CD4-positive, alpha-beta T cell (primary cell): ENCODE results near the gene SLC27A5. TPM values are rescaled to one million over a fixed set of nuclear protein-coding genes. Genes with fewer than 3 reads are reported as not detected.

ENCODE experiments used
- ATAC-seq: fragments of 200-7000 bp; cut with Tn5 transposase; one replicate; pipeline ENCODE4 v1.10.0; 2022; ENCODE audit warnings: mild to moderate bottlenecking; ENCODE audit not compliant: poor library complexity
- CTCF ChIA-PET: fragments of 350-600 bp; sonication (Branson Sonifier 250); formaldehyde crosslinking; loops from one replicate; lab custom pipeline; 2021; ENCODE audit warnings: antibody characterized with exemption, inconsistent platforms; lab: Charles Lee
- POLR2A ChIA-PET: fragments of 350-600 bp; sonication (Branson Sonifier 250); formaldehyde crosslinking; loops from one replicate; lab custom pipeline; 2021; ENCODE audit warnings: antibody characterized with exemption, inconsistent platforms; lab: Charles Lee
- DNase-seq, 14 experiments: peaks; one replicate each; pipeline ENCODE4 v3.0.0-alpha.2; 2013 to 2020; ENCODE audit warnings: mixed read lengths in 2 of 14
- H3K27ac ChIP-seq, 2 donors: one replicate each; pipeline versions ENCODE4 v1.5.1 to v1.7.0; 2013; ENCODE audit warnings: low read length in 2 of 2, low read depth in 1 of 2, mild to moderate bottlenecking in 1 of 2
- H3K27me3 ChIP-seq, 2 experiments: 1 replicate in 1 of 2; 2 replicates in 1 of 2; pipeline versions ENCODE4 v1.6.1 to v1.7.0; 2013; ENCODE audit warnings: low read length in 2 of 2, control low read depth in 1 of 2, mild to moderate bottlenecking in 1 of 2, moderate library complexity in 1 of 2; ENCODE audit not compliant: insufficient read depth in 2 of 2, control insufficient read depth in 1 of 2
- H3K36me3 ChIP-seq: one replicate; pipeline ENCODE4 v1.6.1; 2013; ENCODE audit warnings: low read length, control low read depth; ENCODE audit not compliant: insufficient read depth
- H3K4me1 ChIP-seq: one replicate; pipeline ENCODE4 v1.6.1; 2013; ENCODE audit warnings: low read length, control low read depth; ENCODE audit not compliant: insufficient read depth
- H3K4me3 ChIP-seq: one replicate; pipeline ENCODE4 v1.5.1; 2013; ENCODE audit warnings: mild to moderate bottlenecking, low read length, moderate library complexity
- H3K9me3 ChIP-seq, 2 experiments: 1 replicate in 1 of 2; 2 replicates in 1 of 2; pipeline versions ENCODE4 v1.6.1 to v1.7.0; 2013; ENCODE audit warnings: low read length in 2 of 2, mild to moderate bottlenecking in 2 of 2, control low read depth in 1 of 2, moderate library complexity in 1 of 2; ENCODE audit not compliant: control insufficient read depth in 1 of 2, insufficient read depth in 1 of 2
- H3K27ac Mint-ChIP-seq: one replicate; pipeline ENCODE4 v1.8.0; 2020; ENCODE audit warnings: mixed read lengths
- H3K27me3 Mint-ChIP-seq: one replicate; pipeline ENCODE4 v1.8.0; 2021; ENCODE audit warnings: mixed read lengths
- H3K36me3 Mint-ChIP-seq: one replicate; pipeline ENCODE4 v1.8.0; 2021; ENCODE audit warnings: low read depth, mixed read lengths
- H3K4me1 Mint-ChIP-seq: one replicate; pipeline ENCODE4 v1.8.0; 2021; ENCODE audit warnings: low read depth, mixed read lengths
- H3K4me3 Mint-ChIP-seq: one replicate; pipeline ENCODE4 v1.8.0; 2020; ENCODE audit warnings: mild to moderate bottlenecking, mixed read lengths
- H3K9me3 Mint-ChIP-seq: one replicate; pipeline ENCODE4 v1.8.0; 2020; ENCODE audit warnings: mixed read lengths
- intact Hi-C, 2 experiments: fragments of 100-400 bp; cut with DNase I in 1 of 2; cut with micrococcal nuclease in 1 of 2; formaldehyde crosslinking; loops; one replicate each; pipeline versions ENCODE4 v1.15.1 to v1.9.0; 2023 to 2025; cut with DNase I, micrococcal nuclease
- total RNA-seq, 174 experiments: library from RNA in 2 of 174; stranded (reverse) in 2 of 174; gene quantifications; one replicate each; pipeline ENCODE4 v1.2.3 and lab custom pipeline; 2021 to 2026
- TF ChIP-seq, protein P1 (sequence below): fragments of 200-600 bp; IDR thresholded peaks from one replicate; pipeline ENCODE4 v1.8.0; 2022; ENCODE audit warnings: antibody characterized with exemption, mild to moderate bottlenecking

SLC27A5 gene
- total RNA-seq, 2 experiments from 2014 or later, result 3.5 to 4.8 TPM

GRCh38 chr19:58477130-58477529, 34.7 kb downstream of the SLC27A5 start:
- Histone ChIP-seq H3K9me3 (no peaks in the 10 kb centered on the region), H3K27ac (no peak overlapping the region), H3K4me3 (no peak overlapping the region), H3K36me3 (peaks cover 16% of the 10 kb centered on the region), H3K27me3 (no peaks in the 10 kb centered on the region), H3K4me1 (peaks cover 22% of the 10 kb centered on the region)
- TF ChIP-seq, protein P1, sequence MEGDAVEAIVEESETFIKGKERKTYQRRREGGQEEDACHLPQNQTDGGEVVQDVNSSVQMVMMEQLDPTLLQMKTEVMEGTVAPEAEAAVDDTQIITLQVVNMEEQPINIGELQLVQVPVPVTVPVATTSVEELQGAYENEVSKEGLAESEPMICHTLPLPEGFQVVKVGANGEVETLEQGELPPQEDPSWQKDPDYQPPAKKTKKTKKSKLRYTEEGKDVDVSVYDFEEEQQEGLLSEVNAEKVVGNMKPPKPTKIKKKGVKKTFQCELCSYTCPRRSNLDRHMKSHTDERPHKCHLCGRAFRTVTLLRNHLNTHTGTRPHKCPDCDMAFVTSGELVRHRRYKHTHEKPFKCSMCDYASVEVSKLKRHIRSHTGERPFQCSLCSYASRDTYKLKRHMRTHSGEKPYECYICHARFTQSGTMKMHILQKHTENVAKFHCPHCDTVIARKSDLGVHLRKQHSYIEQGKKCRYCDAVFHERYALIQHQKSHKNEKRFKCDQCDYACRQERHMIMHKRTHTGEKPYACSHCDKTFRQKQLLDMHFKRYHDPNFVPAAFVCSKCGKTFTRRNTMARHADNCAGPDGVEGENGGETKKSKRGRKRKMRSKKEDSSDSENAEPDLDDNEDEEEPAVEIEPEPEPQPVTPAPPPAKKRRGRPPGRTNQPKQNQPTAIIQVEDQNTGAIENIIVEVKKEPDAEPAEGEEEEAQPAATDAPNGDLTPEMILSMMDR, result no peak
- POLR2A ChIA-PET, result no interaction called here
- no peak for ATAC-seq
- Mint-ChIP-seq H3K4me1 (peaks cover 23% of the 10 kb centered on the region), H3K4me3 (peak overlapping the region; percentile 90), H3K9me3 (no peaks in the 10 kb centered on the region), H3K36me3 (peaks cover 19% of the 10 kb centered on the region), H3K27me3 (no peaks in the 10 kb centered on the region), H3K27ac (peak overlapping the region; percentile 95)
- DNase-seq, result no peak
- intact Hi-C loops, result loop anchor here (2.0 to 5.0 kb wide), 5 partner anchors 22 to 150 kb away; partner anchors contain the start of genes ZNF132 (in 1 of the 2), ZNF584 (in 1 of the 2), ZNF837 (in 1 of the 2) and ZSCAN22 (in 1 of the 2)
- CTCF ChIA-PET, result no interaction called here

DNA sequence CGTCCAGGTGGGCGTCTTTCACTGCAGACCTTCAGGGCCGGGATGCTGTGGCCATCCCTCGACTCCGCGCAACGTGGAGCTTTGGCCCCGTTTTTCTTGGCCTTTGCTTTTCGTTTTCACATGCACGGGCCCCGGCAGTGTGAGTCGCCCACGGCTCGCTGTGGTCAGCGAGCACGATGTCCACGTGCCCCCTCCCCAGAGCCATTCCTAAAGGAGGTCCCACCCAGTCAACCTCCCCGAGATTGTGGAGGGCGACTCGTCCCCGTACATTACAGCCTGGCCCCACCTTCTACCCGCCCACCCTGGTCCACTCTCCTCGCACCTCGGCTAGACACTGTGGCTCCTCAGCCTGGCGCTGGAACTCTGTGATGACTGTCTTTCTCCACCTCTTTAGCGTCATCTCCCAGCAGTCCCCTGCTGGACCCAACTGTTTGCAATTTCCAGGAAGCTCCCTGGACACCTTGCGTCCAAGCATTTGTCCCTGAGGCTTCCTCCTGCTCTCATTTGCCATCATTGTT, 35.2 kb downstream of the SLC27A5 start:
- intact Hi-C loops, result loop anchor here (1.0 to 5.0 kb wide), 6 partner anchors 22 to 149 kb away; partner anchors contain the start of genes ZNF132 (in 2 of the 2), ZNF584 (in 1 of the 2), ZNF837 (in 1 of the 2) and ZSCAN22 (in 1 of the 2)
- TF ChIP-seq, protein P1, result no peak
- Mint-ChIP-seq H3K27ac (peak overlapping the region; percentile 95), H3K9me3 (no peaks in the 10 kb centered on the region), H3K4me1 (peaks cover 23% of the 10 kb centered on the region), H3K36me3 (peaks cover 21% of the 10 kb centered on the region), H3K27me3 (no peaks in the 10 kb centered on the region), H3K4me3 (peak overlapping the region; percentile 90)
- no peak for ATAC-seq
- H3K27me3 ChIP-seq, result no peaks in the 10 kb centered on the region
- peak overlapping the region; percentile 76 to 95 for H3K27ac ChIP-seq
- DNase-seq, result no peak
- ChIA-PET CTCF (no interaction called here), POLR2A (interaction anchor here (1.0 kb wide), 1 partner anchor 67 kb away, joined by 3 read pairs; the partner anchor contains the start of gene TRIM28)
- peak overlapping the region; percentile 87 for H3K4me3 ChIP-seq
- H3K4me1 ChIP-seq, result peaks cover 22% of the 10 kb centered on the region
- H3K9me3 ChIP-seq, result no peaks in the 10 kb centered on the region
- peaks cover 20% of the 10 kb centered on the region for H3K36me3 ChIP-seq

- no peaks in the 10 kb centered on the region for H3K9me3 ChIP-seq
- H3K27me3 ChIP-seq, result no peaks in the 10 kb centered on the region
- peak within 1 kb of the TSS; percentile 95 for H3K27ac Mint-ChIP-seq
- H3K27ac ChIP-seq, result peak within 1 kb of the TSS; percentile 76 to 95
- peak; percentile 90 to 99 (median 94) for DNase-seq
- TF ChIP-seq, protein P1, result no peak
- ChIA-PET POLR2A (interaction anchor here (0.7 to 1.6 kb wide), 10 partner anchors 9 to 767 kb away, joined by 3 to 5 read pairs (median 4); partner anchors contain the start of genes TRIM28, ZBTB45, ZNF132 and ZNF154), CTCF (interaction anchor here (0.6 to 1.2 kb wide), 2 partner anchors 38 to 44 kb away, joined by 3 to 5 read pairs; partner anchors contain the start of gene ZBTB45)
- intact Hi-C loops, result loop anchor here (1.0 to 5.0 kb wide), 8 partner anchors 10 to 149 kb away; partner anchors contain the start of genes ZNF132 (in 2 of the 2), ZBTB45 (in 1 of the 2), ZNF584 (in 1 of the 2) and ZNF837 (in 1 of the 2)
- H3K4me3 Mint-ChIP-seq, result peak within 1 kb of the TSS; percentile 90
- H3K36me3 ChIP-seq, result peaks cover 22% of the 10 kb centered on the region
- peaks cover 23% of the 10 kb centered on the region for H3K4me1 Mint-ChIP-seq
- no peaks in the 10 kb centered on the region for H3K9me3 Mint-ChIP-seq
- peaks cover 21% of the 10 kb centered on the region for H3K36me3 Mint-ChIP-seq
- peak; percentile 82 for ATAC-seq
- no peaks in the 10 kb centered on the region for H3K27me3 Mint-ChIP-seq
- peaks cover 22% of the 10 kb centered on the region for H3K4me1 ChIP-seq
- H3K4me3 ChIP-seq, result peak within 1 kb of the TSS; percentile 87
These were observed 35.9 kb downstream of the SLC27A5 start, which contains the start of gene ZNF446 for GRCh38 chr19:58475714-58476497. Gene ZNF446 (plus strand): TSS chr19:58476352. CDS start chr19:58477219, 867 bp downstream.
